Activated CD4-positive, alpha-beta T cell treated with anti-CD3 and anti-CD28 coated beads, Interleukin-2, Interleukin-6, amounts not matched to agents 100 ng/mL and 50 ng/mL, durations not matched to agents 16 hours and 8 hours (primary cell): ENCODE measurements around the gene WDR41.
"Not testable (repeated sequence)": the region's sequence is repeated elsewhere in the genome, so short reads cannot be mapped to it uniquely, and the experiment has no call there.

Experiments used
- DNase-seq: peaks from one replicate; pipeline ENCODE4 v3.0.0-alpha.2; 2020

The WDR41 gene

DNA sequence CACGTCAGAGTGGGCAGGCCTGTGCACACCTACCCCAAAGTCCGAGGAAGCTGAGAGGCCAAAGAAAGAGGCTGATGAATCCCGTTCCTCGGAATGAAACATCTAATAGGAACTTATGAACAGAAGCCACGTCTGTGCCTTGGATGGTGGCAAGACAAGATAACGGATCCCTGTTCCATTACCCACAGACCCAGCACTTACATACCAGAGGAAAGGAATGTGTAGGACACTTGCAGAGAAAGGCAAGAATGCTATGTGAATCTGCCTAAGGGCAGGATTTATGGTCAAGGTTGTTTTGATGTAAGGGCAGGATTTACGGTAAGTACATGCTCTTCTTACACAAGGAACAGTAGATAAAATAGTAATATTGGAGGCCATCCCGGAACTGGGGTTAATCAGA is 93.2 kb downstream of the WDR41 start:
- no peak for DNase-seq

DNA sequence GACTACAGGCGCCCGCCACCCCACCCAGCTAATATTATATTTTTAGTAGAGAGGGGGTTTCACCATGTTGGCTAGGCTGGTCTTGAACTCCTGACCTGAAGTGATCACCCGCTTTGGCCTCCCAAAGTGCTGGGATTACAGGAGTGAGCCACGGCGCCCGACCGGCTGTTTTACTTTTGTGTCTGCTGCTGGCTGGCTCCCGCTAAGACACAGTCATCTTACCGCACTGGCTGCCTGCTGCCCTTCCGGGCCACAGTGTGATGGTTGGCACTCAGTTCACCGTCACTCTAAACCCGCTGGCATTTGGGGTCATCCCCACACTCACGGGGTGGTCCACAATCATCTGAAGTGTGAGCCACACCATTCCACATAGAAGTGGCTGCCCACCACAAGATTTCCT is 93.7 kb downstream of the WDR41 start:
- no peak for DNase-seq

DNA sequence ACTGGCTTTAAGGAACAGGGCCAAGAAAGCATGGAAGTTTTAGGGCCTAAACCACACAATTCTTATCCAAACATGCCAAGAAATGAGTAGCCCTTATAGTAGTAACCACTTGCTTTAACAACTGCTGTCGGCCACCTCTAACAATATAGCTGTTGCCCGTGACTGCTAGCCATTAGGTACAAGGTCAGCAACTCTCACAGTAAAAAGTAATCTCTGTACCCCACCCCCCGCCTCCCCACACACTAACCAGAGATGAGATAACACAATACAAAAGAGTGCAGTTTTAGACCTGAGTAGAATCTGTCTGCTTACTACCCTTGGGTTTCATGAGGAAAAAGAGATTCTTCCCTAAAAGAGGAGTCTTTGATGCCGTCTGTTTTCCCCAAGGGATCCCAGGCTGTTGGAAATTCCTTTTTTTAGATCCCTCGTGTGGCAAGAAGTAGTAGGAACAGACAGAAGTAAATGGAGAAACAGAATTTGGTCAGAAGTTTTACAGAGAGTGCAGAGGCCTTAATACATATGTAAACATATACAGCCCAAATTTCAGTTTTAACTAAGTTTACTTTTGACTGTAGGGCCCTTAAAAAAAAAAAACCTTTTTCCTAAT is 94.3 kb downstream of the WDR41 start:
- no peak for DNase-seq

DNA sequence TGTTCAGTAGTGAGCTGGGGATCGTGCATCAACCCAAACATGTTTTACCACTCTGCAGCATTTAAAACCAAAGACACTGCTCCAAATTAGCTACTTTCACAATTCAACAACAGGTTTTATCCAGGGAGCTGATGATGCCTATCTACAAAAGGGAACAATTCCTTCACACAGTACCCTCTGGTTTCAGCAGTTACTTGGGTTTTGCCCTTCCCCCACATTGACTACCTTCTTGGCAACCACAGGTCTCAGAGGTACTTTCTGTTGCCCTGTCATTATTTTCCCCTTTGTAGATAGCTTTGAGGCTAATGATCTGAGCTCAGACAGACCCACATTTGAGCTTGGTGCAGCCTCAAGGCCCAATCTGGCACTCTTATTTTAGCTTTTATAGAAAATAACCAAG is 96.1 kb downstream of the WDR41 start:
- DNase-seq = peak; percentile 13

DNA sequence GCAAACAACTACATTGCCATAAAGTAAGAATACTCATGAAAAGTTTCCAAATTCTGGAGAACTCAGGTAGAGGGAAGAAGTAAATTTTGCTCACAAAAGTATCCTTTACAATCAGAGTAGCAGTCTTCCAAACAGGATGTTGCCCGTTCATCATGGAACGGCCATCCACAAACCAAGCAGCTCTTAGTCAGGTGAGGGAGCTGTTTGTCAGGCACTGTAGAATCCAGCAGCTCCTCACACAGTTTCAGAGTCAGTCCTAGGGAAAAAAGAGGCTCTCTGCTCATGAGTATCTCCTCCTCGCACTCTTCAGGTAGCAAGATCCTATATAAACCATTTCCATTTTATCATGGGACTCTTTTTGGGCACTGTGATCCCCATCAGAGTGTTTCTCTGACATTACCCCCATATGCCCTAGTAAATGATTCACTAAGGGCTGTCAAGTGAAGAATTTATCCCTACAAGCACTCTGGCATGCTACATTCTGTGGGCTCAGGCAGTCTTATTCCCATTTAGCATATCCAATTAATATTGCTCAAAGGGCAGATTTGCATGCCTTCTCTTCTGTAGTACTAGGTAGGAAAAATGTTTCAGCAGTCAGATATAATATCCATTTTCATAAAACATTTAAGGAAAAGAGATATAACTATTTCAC is 97.9 kb downstream of the WDR41 start:
- DNase-seq = no peak

DNA sequence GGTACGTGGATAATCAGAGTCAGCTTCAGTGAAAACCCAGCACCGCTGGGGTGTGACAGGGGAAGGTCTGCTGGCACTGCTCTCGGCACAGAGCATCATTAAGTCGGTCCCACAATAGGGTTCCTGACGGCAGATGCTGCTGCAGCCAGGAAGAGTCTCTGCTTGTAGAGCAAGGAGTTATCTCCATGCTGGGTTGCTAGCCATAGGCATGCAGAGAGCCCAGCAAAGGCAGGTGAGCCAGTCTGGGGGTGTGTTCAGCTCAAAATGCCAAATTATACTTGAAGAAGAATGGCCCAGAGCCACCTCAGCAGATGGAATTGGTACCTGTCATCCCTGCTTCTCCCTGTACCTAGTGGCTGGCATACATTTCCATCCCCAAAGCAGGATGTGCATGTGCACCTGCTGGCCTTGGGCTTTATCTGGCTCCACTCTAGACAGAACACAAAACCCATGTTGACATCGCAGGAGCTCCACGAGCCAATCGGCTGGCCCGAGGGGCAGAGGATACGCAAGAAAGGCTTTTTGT is 100.8 kb downstream of the WDR41 start:
- DNase-seq = no peak

DNA sequence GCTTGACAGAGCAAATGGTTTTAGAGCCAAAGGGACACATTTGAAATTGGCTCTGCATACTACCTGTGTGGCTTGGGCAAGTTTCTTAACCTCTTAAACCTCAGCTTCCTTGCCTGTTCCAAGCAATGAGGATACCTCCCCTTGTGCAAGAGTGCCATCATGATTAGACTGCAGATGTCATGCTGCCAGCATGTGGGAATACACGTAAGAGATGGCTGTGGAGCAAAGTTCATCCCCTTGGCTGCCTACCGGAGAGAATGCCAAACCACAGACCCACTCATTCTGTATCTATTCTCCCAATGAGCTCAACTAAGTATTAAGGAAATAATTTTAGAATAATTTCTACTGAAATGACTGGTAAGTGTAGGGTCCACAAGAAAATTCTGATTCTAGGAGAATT is 101.3 kb downstream of the WDR41 start:
- DNase-seq = no peak

DNA sequence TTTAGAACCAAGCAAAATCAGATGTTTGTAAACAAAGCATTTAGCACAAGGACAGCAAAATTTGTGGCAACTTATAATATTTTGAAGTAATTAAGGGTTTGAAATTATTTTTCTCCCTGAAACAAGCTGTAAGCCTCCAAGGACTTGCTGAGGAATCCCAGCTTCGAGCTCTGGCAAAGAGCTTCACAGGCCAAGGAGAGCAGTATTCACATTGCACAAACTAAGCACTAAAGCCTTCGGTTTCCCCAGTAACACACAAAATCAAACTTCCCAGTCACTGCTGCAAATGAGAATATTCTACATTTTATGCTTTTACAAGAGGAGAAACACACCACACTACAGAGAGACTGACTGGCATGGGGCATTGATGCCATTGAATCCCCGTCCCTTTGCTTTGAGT is 101.9 kb downstream of the WDR41 start:
- no peak for DNase-seq

DNA sequence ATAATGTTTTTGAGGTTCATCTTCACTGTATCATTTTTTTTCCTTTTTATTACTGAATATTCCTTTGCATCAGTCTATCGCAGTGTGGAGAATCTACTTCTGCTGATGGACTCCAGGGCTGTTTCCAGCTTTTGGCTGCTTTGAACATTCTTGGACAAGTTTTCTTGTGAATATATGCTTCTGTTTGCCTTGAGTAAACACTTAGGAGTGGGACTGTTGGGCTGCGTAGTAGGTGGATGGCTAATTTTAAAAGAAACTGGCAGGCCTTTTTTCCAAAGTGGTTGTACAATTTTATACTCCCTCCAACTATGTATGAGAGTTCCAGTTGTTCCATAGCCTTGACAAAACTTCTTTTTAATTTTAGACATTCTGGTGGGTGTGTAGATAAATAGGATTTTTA is 102.4 kb downstream of the WDR41 start:
- DNase-seq = no peak

DNA sequence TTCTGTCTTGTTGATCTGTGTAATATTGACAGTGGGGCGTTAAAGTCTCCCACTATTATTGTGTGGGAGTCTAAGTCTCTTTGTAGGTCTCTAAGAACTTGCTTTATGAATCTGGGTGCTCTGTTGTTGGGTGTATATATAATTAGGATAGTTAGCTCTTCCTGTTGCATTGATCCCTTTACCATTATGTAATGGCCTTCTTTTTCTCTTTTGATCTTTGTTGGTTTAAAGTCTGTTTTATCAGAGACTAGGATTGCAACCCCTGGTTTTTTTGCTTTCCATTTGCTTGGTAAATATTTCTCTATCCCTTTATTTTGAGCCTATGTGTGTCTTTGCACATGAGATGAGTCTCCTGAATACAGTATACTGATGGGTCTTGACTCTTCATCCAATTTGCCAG is 105.8 kb downstream of the WDR41 start:
- DNase-seq = not testable (repeated sequence)

DNA sequence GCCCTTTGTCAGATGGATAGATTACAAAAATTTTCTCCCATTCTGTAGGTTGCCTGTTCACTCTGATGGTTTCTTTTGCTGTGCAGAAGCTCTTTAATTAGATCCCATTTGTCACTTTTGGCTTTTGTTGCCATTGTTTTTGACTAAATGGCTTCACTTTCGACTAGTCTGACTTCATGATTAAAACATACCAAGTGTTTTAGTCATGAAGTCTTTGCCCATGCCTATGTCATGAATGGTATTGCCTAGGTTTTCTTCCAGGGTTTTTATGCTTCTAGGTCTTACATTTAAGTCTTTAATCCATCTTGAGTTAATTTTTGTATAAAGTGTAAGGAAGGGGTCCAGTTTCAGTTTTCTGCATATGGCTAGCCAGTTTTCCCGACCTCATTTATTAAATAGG is 108.8 kb downstream of the WDR41 start:
- not testable (repeated sequence) for DNase-seq
